Measurements from ENCODE around the gene KCTD13.

The KCTD13 gene

DNA sequence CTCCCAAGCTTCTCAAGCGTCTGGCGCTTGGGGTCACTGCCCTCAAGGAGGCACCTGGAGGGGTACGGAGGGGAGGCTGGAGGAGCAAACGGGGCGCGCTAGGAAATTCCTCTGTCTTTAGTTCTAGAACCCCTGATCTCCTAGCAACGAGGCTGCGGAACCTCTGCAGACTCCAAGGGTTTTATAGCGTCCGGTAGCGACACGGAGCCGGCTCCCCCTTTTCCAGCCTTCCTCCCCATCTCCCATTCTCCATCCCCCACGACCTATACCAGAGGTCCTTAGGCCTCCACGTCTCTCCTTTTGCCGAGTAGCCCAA, 62.4 kb downstream of the KCTD13 start:
- no peak for TF ChIP-seq CTCF (IDR thresholded peaks at IDR 0.05; ENCODE audit: low read depth, low read length)
- H3K4me3 ChIP-seq (ENCODE audit: low read depth, low read length): no peak overlapping the region

- peak within 1 kb of the TSS; percentile 87 for H3K4me3 ChIP-seq (ENCODE audit: low read depth, low read length)
- TF ChIP-seq CTCF (IDR thresholded peaks at IDR 0.05; ENCODE audit: low read depth, low read length): peak; percentile 73
Measured at GRCh38 chr16:29862884-29863668, 63.0 kb downstream of the KCTD13 start, which contains the start of gene CDIPT. TSS of gene CDIPT (minus strand) at chr16:29863226. CDS start at chr16:29862857, 369 bp downstream.

DNA sequence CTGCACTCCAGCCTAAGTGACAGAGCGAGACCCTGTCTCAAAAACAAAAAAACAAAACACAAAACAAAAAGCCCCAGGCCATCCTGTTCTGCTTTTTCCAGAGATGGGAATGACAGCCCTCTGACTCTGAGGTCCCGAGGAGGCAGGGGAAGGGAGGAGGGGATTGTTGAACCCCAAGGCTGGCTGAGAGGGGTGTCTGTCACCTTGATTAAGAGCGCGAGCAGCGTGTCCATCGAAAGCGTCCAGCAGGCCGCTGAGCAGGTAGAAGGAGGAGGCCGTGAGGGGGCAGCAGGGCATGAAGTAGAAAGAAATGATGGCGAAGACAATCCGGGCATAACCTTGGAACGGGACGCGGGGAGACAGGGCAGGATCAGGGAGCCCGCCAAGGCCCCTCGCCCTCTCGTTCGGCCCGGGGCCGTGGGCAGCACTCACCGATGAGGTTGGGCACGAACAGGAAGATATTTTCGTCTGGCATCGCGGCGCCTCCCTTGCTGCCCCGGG, 63.6 kb downstream of the KCTD13 start:
- H3K4me3 ChIP-seq (ENCODE audit: low read depth, low read length): peak overlapping the region; percentile 87
- TF ChIP-seq CTCF (IDR thresholded peaks at IDR 0.05; ENCODE audit: low read depth, low read length): no peak

DNA sequence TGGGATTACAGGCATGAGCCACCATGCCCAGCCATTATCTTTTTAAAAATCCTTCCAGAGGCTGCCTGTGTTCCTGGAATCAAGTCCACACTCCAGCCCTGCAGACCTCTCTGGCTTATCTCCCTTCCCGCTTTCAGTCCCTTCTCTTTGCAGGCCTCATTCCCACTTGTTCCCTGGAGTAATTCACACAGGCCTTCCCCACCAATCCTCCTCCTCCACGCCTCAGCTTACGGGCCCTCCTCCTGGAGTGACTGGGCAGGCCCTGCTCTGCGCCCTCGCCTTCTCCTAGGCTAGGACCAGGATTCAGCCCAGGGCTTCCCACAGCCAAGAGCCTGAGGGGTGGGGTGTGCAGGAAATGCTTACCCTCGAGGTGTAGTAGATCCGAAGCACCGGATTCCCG, 65.8 kb downstream of the KCTD13 start:
- no peak for TF ChIP-seq CTCF (IDR thresholded peaks at IDR 0.05; ENCODE audit: low read depth, low read length)
- H3K4me3 ChIP-seq (ENCODE audit: low read depth, low read length): no peak overlapping the region

- no peak overlapping the region for H3K4me3 ChIP-seq (ENCODE audit: low read depth, low read length)
- TF ChIP-seq CTCF (IDR thresholded peaks at IDR 0.05; ENCODE audit: low read depth, low read length): no peak
Measured at GRCh38 chr16:29858974-29859373, 67.1 kb downstream of the KCTD13 start.

GRCh38 chr16:29858149-29858849, 67.7 kb downstream of the KCTD13 start:
- no peak for TF ChIP-seq CTCF (IDR thresholded peaks at IDR 0.05; ENCODE audit: low read depth, low read length)
- no peak overlapping the region for H3K4me3 ChIP-seq (ENCODE audit: low read depth, low read length)

All from WI38 (cell line).